Bronchial epithelial cell (primary cell): ENCODE measurements around the gene AGFG1. TPM values are rescaled to one million over a fixed set of nuclear protein-coding genes. Genes with fewer than 3 reads are reported as not detected.

Experiments used
- DNase-seq: peaks from one replicate; pipeline ENCODE4 v3.0.0-alpha.2; 2010; ENCODE audit warnings: low read depth
- FAIRE-seq: peaks from 2 replicates; lab custom pipeline; 2011; peaks lifted over from hg19 to GRCh38; lab: Jason Lieb, UNC
- H3K27me3 ChIP-seq: 2 replicates; pipeline ENCODE4 v1.5.1; 2011; ENCODE audit warnings: low read length; ENCODE audit not compliant: control insufficient read depth, insufficient read depth
- H3K36me3 ChIP-seq: 2 replicates; pipeline ENCODE4 v1.5.1; 2011; ENCODE audit warnings: low read length; ENCODE audit not compliant: control insufficient read depth, insufficient read depth
- H3K4me3 ChIP-seq: 2 replicates; pipeline ENCODE4 v1.5.1; 2011; ENCODE audit warnings: mild to moderate bottlenecking, low read depth, low read length, control low read depth
- CTCF ChIP-seq: IDR thresholded peaks from 2 replicates; pipeline ENCODE4 v1.5.1; 2011; ENCODE audit warnings: mild to moderate bottlenecking, moderate library complexity, low read length, control low read depth, inconsistent platforms; ENCODE audit not compliant: insufficient read depth, severe bottlenecking
- total RNA-seq: library from RNA; depleted of rRNA; stranded (reverse); fragments of >200 nt; gene quantifications from 2 replicates; pipeline ENCODE4 v1.2.1, GENCODE V29; 2014

AGFG1 gene
- total RNA-seq, 1 donor from 2014 or later: 54.8 TPM

DNA sequence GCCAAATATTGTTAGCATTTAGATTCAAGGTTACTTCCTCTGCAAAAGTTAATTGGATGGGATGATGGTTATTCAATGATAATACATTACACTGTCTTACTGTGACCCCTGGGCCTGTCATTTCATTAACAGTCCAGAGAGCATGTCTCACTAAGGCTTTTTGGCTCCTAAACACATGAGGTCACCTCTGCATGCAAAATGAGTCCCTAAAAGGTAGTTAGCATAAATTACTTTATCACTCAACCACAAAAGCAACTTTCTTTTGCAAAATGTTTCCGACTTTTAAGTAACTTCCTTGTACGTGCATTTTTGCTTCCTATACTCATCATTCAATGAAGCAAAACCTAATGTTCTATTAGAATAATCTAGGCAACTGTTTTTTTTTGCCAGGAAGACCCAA is 16.8 kb upstream of the AGFG1 start:
- FAIRE-seq: no peak
- H3K4me3 ChIP-seq: no peak overlapping the region
- H3K36me3 ChIP-seq: no peaks in the 10 kb centered on the region
- no peak for DNase-seq
- H3K27me3 ChIP-seq: no peaks in the 10 kb centered on the region
- no peak for TF ChIP-seq CTCF

DNA sequence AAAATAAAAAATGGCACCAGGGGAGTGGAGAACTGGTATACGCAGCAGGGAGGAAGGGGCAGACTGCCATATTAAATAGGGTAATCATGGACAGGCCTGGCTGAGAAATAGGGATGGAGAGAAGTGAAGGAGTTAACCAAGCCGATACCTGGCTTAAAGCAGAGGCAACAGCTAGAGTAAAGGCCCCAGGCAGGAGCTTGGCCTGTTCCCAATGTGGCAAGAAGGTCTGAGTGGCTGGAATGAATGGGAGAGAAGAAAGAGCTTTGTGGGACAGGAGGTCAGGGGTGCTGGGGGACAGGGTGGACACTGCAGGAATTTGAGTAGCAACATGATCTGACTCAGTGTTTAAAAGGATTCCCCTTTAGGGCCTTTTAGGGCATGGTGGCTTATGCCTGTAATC is 15.9 kb upstream of the AGFG1 start:
- DNase-seq (no peak), FAIRE-seq (no peak)
- no peak for TF ChIP-seq CTCF

GRCh38 chr2:227456772-227457171 is 15.2 kb upstream of the AGFG1 start:
- Histone ChIP-seq H3K36me3 (no peaks in the 10 kb centered on the region), H3K4me3 (no peak overlapping the region), H3K27me3 (no peaks in the 10 kb centered on the region)
- no peak for TF ChIP-seq CTCF
- DNase-seq (no peak), FAIRE-seq (peak; percentile 70)

More for the DNA sequence above, 15.9 kb upstream of the AGFG1 start:
- Histone ChIP-seq H3K36me3 (no peaks in the 10 kb centered on the region), H3K27me3 (no peaks in the 10 kb centered on the region), H3K4me3 (no peak overlapping the region)

DNA sequence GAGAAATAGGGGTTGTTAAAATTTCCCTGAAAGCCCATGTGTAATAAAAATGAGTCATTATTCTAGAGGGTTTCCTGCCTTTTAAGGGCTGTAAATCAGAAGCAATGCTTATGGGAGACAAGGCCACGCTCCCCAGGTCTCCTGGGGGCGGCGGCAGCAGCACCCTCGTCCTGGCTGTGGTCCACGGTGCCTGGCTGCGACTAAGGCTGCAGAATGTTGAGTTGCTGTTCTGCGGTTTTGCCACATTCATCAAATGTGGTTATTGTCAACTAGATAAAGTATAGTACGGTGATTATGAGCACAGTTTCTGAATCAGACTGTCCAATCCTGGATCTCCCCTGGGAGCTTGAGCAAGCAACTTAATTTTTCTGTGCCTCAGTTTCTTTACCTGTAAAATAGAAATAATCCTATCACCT is 11.9 kb upstream of the AGFG1 start:
- no peaks in the 10 kb centered on the region for H3K27me3 ChIP-seq
- DNase-seq: no peak
- no peaks in the 10 kb centered on the region for H3K36me3 ChIP-seq
- FAIRE-seq: no peak
- H3K4me3 ChIP-seq: no peak overlapping the region
- no peak for TF ChIP-seq CTCF

GRCh38 chr2:227460833-227461232 is 11.1 kb upstream of the AGFG1 start:
- DNase-seq: no peak
- Histone ChIP-seq H3K36me3 (no peaks in the 10 kb centered on the region), H3K27me3 (no peaks in the 10 kb centered on the region), H3K4me3 (no peak overlapping the region)
- no peak for TF ChIP-seq CTCF
- FAIRE-seq: no peak

GRCh38 chr2:227461811-227462461 is 10.0 kb upstream of the AGFG1 start:
- TF ChIP-seq CTCF: no peak
- FAIRE-seq (no peak), DNase-seq (no peak)
- no peaks in the 10 kb centered on the region for H3K27me3 ChIP-seq
- no peaks in the 10 kb centered on the region for H3K36me3 ChIP-seq
- H3K4me3 ChIP-seq: no peak overlapping the region
